Measurements from ENCODE around the gene WSB1. TPM values are rescaled to one million over a fixed set of nuclear protein-coding genes. Genes with fewer than 3 reads are reported as not detected.
A peak's percentile ranks its signal among the peaks of the same experiment; 100 is the strongest.

The WSB1 gene
- total and polyA plus RNA-seq, 9 of the 15 experiments (the other 6 are each of a cell fraction or from before 2014, with no cell fraction given): 22.8 to 229 (median 81.1) TPM

DNA sequence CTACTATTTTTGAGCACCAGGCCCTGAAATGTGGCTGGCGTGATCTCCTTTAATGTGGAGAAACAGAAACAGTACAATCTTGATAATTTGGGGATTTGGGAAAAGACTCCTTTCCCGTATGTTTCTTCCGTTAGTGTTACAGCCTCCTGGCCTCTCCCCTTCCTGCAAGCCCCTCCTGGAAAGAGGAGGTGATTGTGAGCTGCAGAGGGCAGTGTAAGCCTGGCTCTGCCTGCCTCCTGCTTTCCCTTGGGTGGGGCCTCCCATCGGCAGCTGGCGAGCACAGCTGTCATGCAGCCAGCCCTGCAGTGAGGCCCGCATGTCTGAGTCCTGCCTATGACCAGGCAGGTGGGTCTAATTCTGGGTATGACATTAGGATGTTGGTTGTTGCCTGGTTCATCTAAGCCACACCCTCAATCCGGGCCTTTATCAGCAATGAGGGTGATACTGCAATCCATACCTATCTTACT, 48.7 kb upstream of the WSB1 start (continued):
- TF ChIP-seq, protein P1, sequence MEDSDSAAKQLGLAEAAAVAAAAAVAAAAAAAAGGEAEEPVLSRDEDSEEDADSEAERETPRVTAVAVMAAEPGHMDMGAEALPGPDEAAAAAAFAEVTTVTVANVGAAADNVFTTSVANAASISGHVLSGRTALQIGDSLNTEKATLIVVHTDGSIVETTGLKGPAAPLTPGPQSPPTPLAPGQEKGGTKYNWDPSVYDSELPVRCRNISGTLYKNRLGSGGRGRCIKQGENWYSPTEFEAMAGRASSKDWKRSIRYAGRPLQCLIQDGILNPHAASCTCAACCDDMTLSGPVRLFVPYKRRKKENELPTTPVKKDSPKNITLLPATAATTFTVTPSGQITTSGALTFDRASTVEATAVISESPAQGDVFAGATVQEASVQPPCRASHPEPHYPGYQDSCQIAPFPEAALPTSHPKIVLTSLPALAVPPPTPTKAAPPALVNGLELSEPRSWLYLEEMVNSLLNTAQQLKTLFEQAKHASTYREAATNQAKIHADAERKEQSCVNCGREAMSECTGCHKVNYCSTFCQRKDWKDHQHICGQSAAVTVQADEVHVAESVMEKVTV (CRISPR knock-in tag; IDR thresholded peaks at IDR 0.05): peak; percentile 92
- no peak for TF ChIP-seq ZNF133 (CRISPR knock-in tag; IDR thresholded peaks at IDR 0.05)
- no peak for TF ChIP-seq CHD4 (IDR thresholded peaks at IDR 0.05; ENCODE audit: insufficient read depth, insufficient replicate concordance, low read depth, low read length, poor library complexity, severe bottlenecking)
- TF ChIP-seq, protein P2, sequence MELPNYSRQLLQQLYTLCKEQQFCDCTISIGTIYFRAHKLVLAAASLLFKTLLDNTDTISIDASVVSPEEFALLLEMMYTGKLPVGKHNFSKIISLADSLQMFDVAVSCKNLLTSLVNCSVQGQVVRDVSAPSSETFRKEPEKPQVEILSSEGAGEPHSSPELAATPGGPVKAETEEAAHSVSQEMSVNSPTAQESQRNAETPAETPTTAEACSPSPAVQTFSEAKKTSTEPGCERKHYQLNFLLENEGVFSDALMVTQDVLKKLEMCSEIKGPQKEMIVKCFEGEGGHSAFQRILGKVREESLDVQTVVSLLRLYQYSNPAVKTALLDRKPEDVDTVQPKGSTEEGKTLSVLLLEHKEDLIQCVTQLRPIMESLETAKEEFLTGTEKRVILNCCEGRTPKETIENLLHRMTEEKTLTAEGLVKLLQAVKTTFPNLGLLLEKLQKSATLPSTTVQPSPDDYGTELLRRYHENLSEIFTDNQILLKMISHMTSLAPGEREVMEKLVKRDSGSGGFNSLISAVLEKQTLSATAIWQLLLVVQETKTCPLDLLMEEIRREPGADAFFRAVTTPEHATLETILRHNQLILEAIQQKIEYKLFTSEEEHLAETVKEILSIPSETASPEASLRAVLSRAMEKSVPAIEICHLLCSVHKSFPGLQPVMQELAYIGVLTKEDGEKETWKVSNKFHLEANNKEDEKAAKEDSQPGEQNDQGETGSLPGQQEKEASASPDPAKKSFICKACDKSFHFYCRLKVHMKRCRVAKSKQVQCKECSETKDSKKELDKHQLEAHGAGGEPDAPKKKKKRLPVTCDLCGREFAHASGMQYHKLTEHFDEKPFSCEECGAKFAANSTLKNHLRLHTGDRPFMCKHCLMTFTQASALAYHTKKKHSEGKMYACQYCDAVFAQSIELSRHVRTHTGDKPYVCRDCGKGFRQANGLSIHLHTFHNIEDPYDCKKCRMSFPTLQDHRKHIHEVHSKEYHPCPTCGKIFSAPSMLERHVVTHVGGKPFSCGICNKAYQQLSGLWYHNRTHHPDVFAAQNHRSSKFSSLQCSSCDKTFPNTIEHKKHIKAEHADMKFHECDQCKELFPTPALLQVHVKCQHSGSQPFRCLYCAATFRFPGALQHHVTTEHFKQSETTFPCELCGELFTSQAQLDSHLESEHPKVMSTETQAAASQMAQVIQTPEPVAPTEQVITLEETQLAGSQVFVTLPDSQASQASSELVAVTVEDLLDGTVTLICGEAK (IDR thresholded peaks at IDR 0.05): 0 out of 2 replicates have a peak, but pooled peaks have one; percentile 37
- TF ChIP-seq, protein P2 (CRISPR knock-in tag; IDR thresholded peaks at IDR 0.05): no peak
- no peak for TF ChIP-seq ZNF12 (CRISPR knock-in tag; IDR thresholded peaks at IDR 0.05)
- peak; percentile 87 for TF ChIP-seq RB1 (IDR thresholded peaks at IDR 0.05; ENCODE audit: low read depth)
- TF ChIP-seq SIN3B (IDR thresholded peaks at IDR 0.05; ENCODE audit: low read depth): no peak
- TF ChIP-seq ETV6 (IDR thresholded peaks at IDR 0.05; ENCODE audit: borderline replicate concordance in 1 of 2, low read depth in 2 of 2, low read length in 1 of 2): peak in 1 of 2 experiments; percentile 31; a peak in 1 of 4 replicates
- TF ChIP-seq ETV6 (CRISPR knock-in tag; IDR thresholded peaks at IDR 0.05; ENCODE audit: borderline replicate concordance): no peak
- peak; percentile 11; the same call in 1 of the 2 replicates for TF ChIP-seq BCOR (IDR thresholded peaks at IDR 0.05)
- peak; percentile 42; the same call in 1 of the 2 replicates for TF ChIP-seq MTA3 (IDR thresholded peaks at IDR 0.05; ENCODE audit: borderline replicate concordance)
- no peak for TF ChIP-seq ZNF174 (CRISPR knock-in tag; IDR thresholded peaks at IDR 0.05)
- TF ChIP-seq YY1 (IDR thresholded peaks at IDR 0.05; ENCODE audit: borderline replicate concordance in 1 of 3, control insufficient read depth in 1 of 3, extremely low read depth in 1 of 3, insufficient read depth in 3 of 3, insufficient read length in 1 of 3, insufficient replicate concordance in 2 of 3, low read depth in 1 of 3, low read length in 2 of 3): peak in 1 of 3 experiments; percentile 39
- TF ChIP-seq, protein P3, sequence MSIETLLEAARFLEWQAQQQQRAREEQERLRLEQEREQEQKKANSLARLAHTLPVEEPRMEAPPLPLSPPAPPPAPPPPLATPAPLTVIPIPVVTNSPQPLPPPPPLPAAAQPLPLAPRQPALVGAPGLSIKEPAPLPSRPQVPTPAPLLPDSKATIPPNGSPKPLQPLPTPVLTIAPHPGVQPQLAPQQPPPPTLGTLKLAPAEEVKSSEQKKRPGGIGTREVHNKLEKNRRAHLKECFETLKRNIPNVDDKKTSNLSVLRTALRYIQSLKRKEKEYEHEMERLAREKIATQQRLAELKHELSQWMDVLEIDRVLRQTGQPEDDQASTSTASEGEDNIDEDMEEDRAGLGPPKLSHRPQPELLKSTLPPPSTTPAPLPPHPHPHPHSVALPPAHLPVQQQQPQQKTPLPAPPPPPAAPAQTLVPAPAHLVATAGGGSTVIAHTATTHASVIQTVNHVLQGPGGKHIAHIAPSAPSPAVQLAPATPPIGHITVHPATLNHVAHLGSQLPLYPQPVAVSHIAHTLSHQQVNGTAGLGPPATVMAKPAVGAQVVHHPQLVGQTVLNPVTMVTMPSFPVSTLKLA (conservative IDR thresholded peaks at IDR 0.05): peak; percentile 41 to 72; a peak in 3 of 4 replicates
